Kidney epithelial cell (primary cell): ENCODE data around the gene SLC8A1. TPM values are rescaled to one million over a fixed set of nuclear protein-coding genes. Genes with fewer than 3 reads are reported as not detected.

ENCODE experiments used
- DNase-seq: peaks from one replicate; pipeline ENCODE4 v3.0.0-alpha.2; 2010; ENCODE audit warnings: low read depth
- H3K27me3 ChIP-seq: 2 replicates; pipeline ENCODE4 v1.6.0; 2011; ENCODE audit warnings: low read length; ENCODE audit not compliant: control insufficient read depth, insufficient read depth
- H3K36me3 ChIP-seq: 2 replicates; pipeline ENCODE4 v1.5.1; 2011; ENCODE audit warnings: low read length; ENCODE audit not compliant: control insufficient read depth, insufficient read depth
- H3K4me3 ChIP-seq: 2 replicates; pipeline ENCODE4 v1.5.1; 2011; ENCODE audit warnings: low read depth, mild to moderate bottlenecking, control low read depth, low read length
- total RNA-seq: library from RNA; depleted of rRNA; stranded (reverse); fragments of >200 nt; gene quantifications from 2 replicates; pipeline ENCODE4 v1.2.3, GENCODE V29; 2015
- TF ChIP-seq, protein P1 (sequence below): IDR thresholded peaks from 2 replicates; pipeline ENCODE4 v1.5.1; 2011; ENCODE audit warnings: mild to moderate bottlenecking, moderate library complexity, low read length, control low read depth, inconsistent platforms; ENCODE audit not compliant: insufficient read depth, poor library complexity, severe bottlenecking

The SLC8A1 gene
- total RNA-seq, 1 donor from 2014 or later = 3.2 TPM

DNA sequence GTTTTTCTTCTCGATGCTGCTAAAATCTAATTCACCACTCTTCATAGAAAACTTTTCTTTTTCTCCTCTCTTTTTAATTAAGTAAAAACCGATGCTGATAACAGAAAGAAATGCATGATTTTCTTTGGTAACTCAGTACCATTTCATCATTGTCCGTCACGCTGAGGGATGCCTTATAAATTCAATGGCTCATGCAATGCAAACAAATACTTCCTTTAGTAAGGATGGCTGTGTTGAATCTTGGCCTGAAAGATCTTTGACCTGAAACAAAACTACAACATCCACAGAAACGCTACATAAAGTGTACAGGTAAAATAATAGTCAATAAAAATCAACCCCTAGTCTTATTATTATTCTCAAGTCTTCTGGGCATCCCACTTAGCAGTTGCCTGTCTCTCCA lies 261.4 kb downstream of the SLC8A1 start:
- TF ChIP-seq, protein P1, sequence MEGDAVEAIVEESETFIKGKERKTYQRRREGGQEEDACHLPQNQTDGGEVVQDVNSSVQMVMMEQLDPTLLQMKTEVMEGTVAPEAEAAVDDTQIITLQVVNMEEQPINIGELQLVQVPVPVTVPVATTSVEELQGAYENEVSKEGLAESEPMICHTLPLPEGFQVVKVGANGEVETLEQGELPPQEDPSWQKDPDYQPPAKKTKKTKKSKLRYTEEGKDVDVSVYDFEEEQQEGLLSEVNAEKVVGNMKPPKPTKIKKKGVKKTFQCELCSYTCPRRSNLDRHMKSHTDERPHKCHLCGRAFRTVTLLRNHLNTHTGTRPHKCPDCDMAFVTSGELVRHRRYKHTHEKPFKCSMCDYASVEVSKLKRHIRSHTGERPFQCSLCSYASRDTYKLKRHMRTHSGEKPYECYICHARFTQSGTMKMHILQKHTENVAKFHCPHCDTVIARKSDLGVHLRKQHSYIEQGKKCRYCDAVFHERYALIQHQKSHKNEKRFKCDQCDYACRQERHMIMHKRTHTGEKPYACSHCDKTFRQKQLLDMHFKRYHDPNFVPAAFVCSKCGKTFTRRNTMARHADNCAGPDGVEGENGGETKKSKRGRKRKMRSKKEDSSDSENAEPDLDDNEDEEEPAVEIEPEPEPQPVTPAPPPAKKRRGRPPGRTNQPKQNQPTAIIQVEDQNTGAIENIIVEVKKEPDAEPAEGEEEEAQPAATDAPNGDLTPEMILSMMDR = no peak
- DNase-seq = no peak
- no peaks in the 10 kb centered on the region for H3K27me3 ChIP-seq
- H3K36me3 ChIP-seq = no peaks in the 10 kb centered on the region
- no peak overlapping the region for H3K4me3 ChIP-seq

DNA sequence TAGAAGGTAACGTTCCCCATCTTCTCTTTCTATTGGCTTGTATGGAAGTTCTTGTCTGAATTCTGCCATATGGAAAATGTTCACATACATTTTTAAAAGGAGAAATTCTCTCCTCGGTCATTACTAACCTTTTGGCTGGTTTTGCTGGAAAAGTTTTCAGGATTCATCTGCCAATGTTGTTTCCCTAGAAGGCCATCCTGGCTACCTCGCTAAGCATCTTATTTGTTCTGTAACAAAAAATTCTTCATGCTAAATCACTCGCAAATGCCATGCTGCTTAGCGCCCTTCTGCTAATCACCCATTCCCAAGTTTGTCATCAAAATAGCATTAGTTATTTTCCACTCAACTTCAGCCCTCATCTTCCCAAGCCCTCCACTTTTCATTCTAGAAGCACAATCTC lies 262.0 kb downstream of the SLC8A1 start:
- DNase-seq = no peak

DNA sequence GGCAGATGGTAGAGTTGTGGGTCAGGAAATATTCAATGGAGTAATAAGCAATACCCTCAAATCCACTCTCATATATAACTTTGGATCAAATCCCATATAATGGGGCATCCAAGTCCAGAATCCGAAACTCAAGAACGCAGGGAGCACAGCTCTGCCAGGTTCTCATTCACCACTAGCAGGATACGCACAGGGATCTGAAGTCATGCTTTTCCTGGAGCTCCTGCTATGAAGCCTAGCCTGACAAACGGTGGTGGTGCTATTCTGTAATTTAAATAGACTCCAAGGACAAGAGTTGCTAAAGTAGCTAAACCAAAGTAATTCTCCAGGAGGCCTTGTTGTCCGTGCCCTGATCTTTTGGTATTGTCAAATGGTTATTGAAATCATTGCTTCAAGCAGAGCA lies 264.8 kb downstream of the SLC8A1 start:
- TF ChIP-seq, protein P1 = no peak
- H3K4me3 ChIP-seq = no peak overlapping the region
- DNase-seq = no peak
- no peaks in the 10 kb centered on the region for H3K36me3 ChIP-seq
- H3K27me3 ChIP-seq = no peaks in the 10 kb centered on the region

More for the DNA sequence above, 262.0 kb downstream of the SLC8A1 start:
- TF ChIP-seq, protein P1 = no peak
- Histone ChIP-seq H3K27me3 (no peaks in the 10 kb centered on the region), H3K4me3 (no peak overlapping the region), H3K36me3 (no peaks in the 10 kb centered on the region)

DNA sequence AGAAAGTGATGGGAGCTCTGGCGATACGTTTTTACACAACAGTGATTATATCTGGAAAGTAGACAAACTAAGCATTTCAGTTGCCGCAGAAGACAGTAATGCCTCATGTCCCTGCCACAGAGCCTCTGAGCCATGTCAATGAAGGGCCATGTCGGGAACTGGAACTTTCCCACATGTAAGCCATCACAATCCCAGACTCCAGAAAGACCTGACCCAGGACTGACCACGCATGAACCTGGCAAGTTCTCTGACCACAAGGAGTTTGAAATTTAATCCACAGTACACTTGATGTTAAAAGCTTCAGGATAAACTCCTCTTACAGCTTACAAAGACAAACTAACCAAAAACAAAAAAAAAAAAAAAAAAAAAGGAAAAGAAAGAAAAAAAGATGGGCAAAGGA lies 267.3 kb downstream of the SLC8A1 start:
- TF ChIP-seq, protein P1 = no peak
- DNase-seq = no peak
- H3K27me3 ChIP-seq = no peaks in the 10 kb centered on the region
- no peak overlapping the region for H3K4me3 ChIP-seq
- H3K36me3 ChIP-seq = no peaks in the 10 kb centered on the region

DNA sequence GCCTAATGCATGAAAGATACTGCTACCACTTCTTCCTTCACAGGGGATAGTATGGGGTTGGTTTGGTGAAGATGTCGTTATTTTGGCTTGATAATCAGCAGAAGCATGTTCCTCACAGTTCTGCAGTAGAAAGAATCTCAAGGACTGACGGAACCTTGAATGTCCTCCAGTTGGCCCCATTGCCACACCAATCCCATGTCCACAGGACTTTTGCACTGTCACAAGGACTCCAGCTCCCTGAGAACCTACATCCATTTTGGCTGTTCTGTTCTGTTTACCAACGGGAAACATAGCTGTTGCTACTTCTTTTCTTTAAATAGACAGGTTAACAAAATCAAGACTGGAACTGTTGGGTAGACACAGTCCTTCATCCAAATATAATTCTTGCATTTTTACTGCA lies 270.0 kb downstream of the SLC8A1 start:
- no peaks in the 10 kb centered on the region for H3K27me3 ChIP-seq
- no peak for DNase-seq
- no peaks in the 10 kb centered on the region for H3K36me3 ChIP-seq
- no peak overlapping the region for H3K4me3 ChIP-seq
- TF ChIP-seq, protein P1 = no peak

DNA sequence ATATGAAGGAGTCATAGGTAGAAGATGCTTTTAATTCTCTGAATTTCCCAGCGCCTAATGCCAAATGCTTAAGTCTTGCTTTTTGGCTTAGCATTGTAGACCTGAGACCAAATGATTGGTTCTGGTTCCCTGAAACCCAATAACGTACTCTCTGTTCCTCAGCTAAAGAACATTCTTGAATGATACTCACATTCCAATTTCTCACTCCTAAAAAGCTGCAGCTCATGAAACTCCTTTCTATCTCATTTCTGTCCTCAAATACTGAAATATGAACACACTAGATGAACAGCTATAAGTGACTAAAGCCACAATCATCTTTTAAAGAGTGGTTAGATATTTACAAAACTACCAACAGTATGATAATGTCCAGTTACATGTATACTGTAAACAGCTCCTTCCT lies 272.1 kb downstream of the SLC8A1 start:
- H3K27me3 ChIP-seq = no peaks in the 10 kb centered on the region
- DNase-seq = no peak
- no peaks in the 10 kb centered on the region for H3K36me3 ChIP-seq
- H3K4me3 ChIP-seq = no peak overlapping the region
- TF ChIP-seq, protein P1 = no peak
